Body of pancreas (tissue), 4 donors: ENCODE measurements around the gene C9orf43. TPM values are rescaled to one million over a fixed set of nuclear protein-coding genes. Genes with fewer than 3 reads are reported as not detected.

Experiments used
- ATAC-seq: fragments of 150-250 bp; one replicate; pipeline ENCODE4 v1.9.1; 2016
- DNase-seq, 4 donors: peaks; one replicate each; pipeline ENCODE4 v3.0.0-alpha.2; 2019
- H3K27ac ChIP-seq, 4 donors: fragments of 200-600 bp; sonication (generic); 1 replicate in 3 of 4; 2 replicates in 1 of 4; pipeline versions ENCODE4 v1.5.1 to v1.6.1; 2016 to 2019; ENCODE audit warnings: mild to moderate bottlenecking in 1 of 4, mixed read lengths in 1 of 4, moderate library complexity in 1 of 4
- H3K27me3 ChIP-seq, 2 donors: fragments of 200-600 bp; sonication (generic); one replicate each; pipeline ENCODE4 v1.6.0; 2016; ENCODE audit warnings: mild to moderate bottlenecking in 1 of 2
- H3K36me3 ChIP-seq, 2 donors: fragments of 200-600 bp; sonication (generic); replicated peaks in 1 of 2; 2 replicates each; pipeline ENCODE4 v1.5.1; 2016; ENCODE audit warnings: low read depth in 2 of 2; ENCODE audit not compliant: insufficient read depth in 1 of 2
- H3K4me1 ChIP-seq: fragments of 200-600 bp; sonication (generic); one replicate; pipeline ENCODE4 v1.6.0; 2016
- H3K4me3 ChIP-seq, 2 donors: fragments of 200-600 bp; sonication (generic); 1 replicate in 1 of 2; 2 replicates in 1 of 2; pipeline ENCODE4 v1.5.1; 2016 to 2019
- H3K9me3 ChIP-seq, 3 donors: fragments of 200-600 bp; sonication (generic); 1 replicate in 2 of 3; 2 replicates in 1 of 3; pipeline ENCODE4 v1.5.1; 2016
- CTCF ChIP-seq, 7 experiments: fragments of 450-650 bp in 4 of 7; fragments of 200-600 bp in 3 of 7; sonication (generic) in 3 of 7; IDR thresholded peaks; one replicate each; pipeline ENCODE4 v1.5.1; 2016 to 2019; ENCODE audit warnings: antibody characterized with exemption in 7 of 7
- POLR2A ChIP-seq, 3 donors: fragments of 450-650 bp; IDR thresholded peaks; one replicate each; pipeline ENCODE4 v1.6.1; 2016; ENCODE audit warnings: antibody characterized with exemption in 3 of 3, mild to moderate bottlenecking in 2 of 3
- WGBS, 2 donors: methylation state at CpG; one replicate each; pipeline ENCODE4 v1.1.5; 2017; 5-methylcytosine and 5-hydroxymethylcytosine counted together
- intact Hi-C: fragments of 100-400 bp; cut with DNase I; formaldehyde crosslinking; loops from one replicate; pipeline ENCODE4 v1.15.1; 2023
- total RNA-seq, 2 donors: library from RNA; depleted of rRNA; stranded (reverse); fragments of >200 nt; gene quantifications; one replicate each; pipeline ENCODE4 v1.1.0, GENCODE V29; 2016

Gene C9orf43
- total RNA-seq, 2 donors from 2014 or later: 1.6 TPM; not detected in 1

- 56 to 57% methylated on average over 3 of the region's 3 CpGs for WGBS, 2 donors
- intact Hi-C loops: no loop called here
- H3K4me3 ChIP-seq: no peak overlapping the region
- no peaks in the 10 kb centered on the region for H3K27me3 ChIP-seq
- no peak for ATAC-seq
- peaks cover 6% of the 10 kb centered on the region for H3K4me1 ChIP-seq
- H3K27ac ChIP-seq: no peak overlapping the region
- no peak for TF ChIP-seq CTCF (IDR thresholded peaks at IDR 0.05)
- TF ChIP-seq POLR2A (IDR thresholded peaks at IDR 0.05): no peak
- peak in 1 of 4 donors; percentile 30 for DNase-seq
- no peaks in the 10 kb centered on the region for H3K36me3 ChIP-seq
- H3K9me3 ChIP-seq: no peaks in the 10 kb centered on the region
Measured at GRCh38 chr9:113416149-113416721, 5.7 kb downstream of the C9orf43 start.

- Histone ChIP-seq H3K27ac (no peak overlapping the region), H3K4me3 (no peak overlapping the region), H3K27me3 (no peaks in the 10 kb centered on the region), H3K9me3 (no peaks in the 10 kb centered on the region), H3K4me1 (no peaks in the 10 kb centered on the region), H3K36me3 (no peaks in the 10 kb centered on the region)
- TF ChIP-seq POLR2A (IDR thresholded peaks at IDR 0.05): no peak
- intact Hi-C loops: no loop called here
- 72 to 75% methylated on average over 4 of the region's 4 CpGs for WGBS, 2 donors
- DNase-seq: no peak
- no peak for ATAC-seq
Measured at GRCh38 chr9:113417370-113417769, 6.8 kb downstream of the C9orf43 start.

- no peaks in the 10 kb centered on the region for H3K36me3 ChIP-seq
- no peaks in the 10 kb centered on the region for H3K4me1 ChIP-seq
- WGBS, 2 donors: 61 to 64% methylated on average over 3 of the region's 3 CpGs
- no peak overlapping the region for H3K4me3 ChIP-seq
- H3K27ac ChIP-seq: no peak overlapping the region
- TF ChIP-seq POLR2A (IDR thresholded peaks at IDR 0.05) (no peak), CTCF (IDR thresholded peaks at IDR 0.05) (no peak)
- intact Hi-C loops: no loop called here
- DNase-seq (no peak), ATAC-seq (no peak)
- H3K27me3 ChIP-seq: no peaks in the 10 kb centered on the region
- no peaks in the 10 kb centered on the region for H3K9me3 ChIP-seq
Measured at GRCh38 chr9:113421726-113422125, 11.2 kb downstream of the C9orf43 start.

GRCh38 chr9:113425072-113425471 lies 14.5 kb downstream of the C9orf43 start:
- intact Hi-C loops: no loop called here
- Histone ChIP-seq H3K27ac (no peak overlapping the region), H3K36me3 (no peaks in the 10 kb centered on the region), H3K27me3 (no peaks in the 10 kb centered on the region), H3K9me3 (no peaks in the 10 kb centered on the region), H3K4me1 (no peaks in the 10 kb centered on the region), H3K4me3 (no peak overlapping the region)
- ATAC-seq: no peak
- 34 to 56% methylated on average over 2 of the region's 2 CpGs for WGBS, 2 donors
- DNase-seq: no peak
- no peak for TF ChIP-seq CTCF (IDR thresholded peaks at IDR 0.05)
- no peak for TF ChIP-seq POLR2A (IDR thresholded peaks at IDR 0.05)

- Histone ChIP-seq H3K27ac (no peak overlapping the region), H3K27me3 (no peaks in the 10 kb centered on the region), H3K9me3 (no peaks in the 10 kb centered on the region), H3K4me1 (no peaks in the 10 kb centered on the region), H3K36me3 (no peaks in the 10 kb centered on the region), H3K4me3 (no peak overlapping the region)
- intact Hi-C loops: no loop called here
- ATAC-seq (no peak), DNase-seq (no peak)
- 36 to 85% methylated on average over 1 of the region's 1 CpG for WGBS, 2 donors
- TF ChIP-seq POLR2A (IDR thresholded peaks at IDR 0.05) (no peak), CTCF (IDR thresholded peaks at IDR 0.05) (no peak)
Measured at GRCh38 chr9:113426701-113427100, 16.2 kb downstream of the C9orf43 start.
